Measurements from ENCODE around the gene MED25.

MED25 gene

DNA sequence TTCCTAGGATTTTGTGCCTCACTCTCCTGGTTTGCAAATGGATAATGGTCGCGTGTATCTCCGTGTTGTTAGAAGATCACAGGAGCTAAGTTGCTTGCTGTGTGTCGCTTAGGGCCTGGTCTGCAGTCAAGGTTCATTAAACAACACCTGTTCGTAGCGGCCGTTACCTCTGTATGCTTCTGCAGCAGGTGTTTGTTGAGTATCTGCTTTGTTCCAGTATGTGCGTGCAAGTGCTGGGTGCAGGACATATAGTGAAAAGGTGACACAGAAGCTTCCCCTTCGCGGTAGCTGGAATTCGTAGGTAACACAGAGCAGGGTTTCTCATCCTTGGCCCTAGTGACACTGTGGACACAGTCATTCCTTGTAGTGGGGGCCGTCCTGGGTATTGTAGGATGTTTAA is 5.4 kb downstream of the MED25 start:
- no peak overlapping the region for H3K4me3 ChIP-seq (replicated peaks in 1 of 2; ENCODE audit: low read depth in 2 of 2, low read length in 2 of 2)
- TF ChIP-seq CTCF (IDR thresholded peaks at IDR 0.05; ENCODE audit: low read depth, low read length), result no peak
- no peak for DNase-seq (ENCODE audit: low read depth in 2 of 2)

- DNase-seq (ENCODE audit: low read depth in 2 of 2), result no peak
- TF ChIP-seq CTCF (IDR thresholded peaks at IDR 0.05; ENCODE audit: low read depth, low read length), result no peak
- no peak overlapping the region for H3K4me3 ChIP-seq (replicated peaks in 1 of 2; ENCODE audit: low read depth in 2 of 2, low read length in 2 of 2)
These were observed 6.6 kb downstream of the MED25 start for GRCh38 chr19:49824662-49825061.

GRCh38 chr19:49827034-49827433 is 8.9 kb downstream of the MED25 start:
- TF ChIP-seq CTCF (IDR thresholded peaks at IDR 0.05; ENCODE audit: low read depth, low read length), result no peak
- no peak for DNase-seq (ENCODE audit: low read depth in 2 of 2)

DNA sequence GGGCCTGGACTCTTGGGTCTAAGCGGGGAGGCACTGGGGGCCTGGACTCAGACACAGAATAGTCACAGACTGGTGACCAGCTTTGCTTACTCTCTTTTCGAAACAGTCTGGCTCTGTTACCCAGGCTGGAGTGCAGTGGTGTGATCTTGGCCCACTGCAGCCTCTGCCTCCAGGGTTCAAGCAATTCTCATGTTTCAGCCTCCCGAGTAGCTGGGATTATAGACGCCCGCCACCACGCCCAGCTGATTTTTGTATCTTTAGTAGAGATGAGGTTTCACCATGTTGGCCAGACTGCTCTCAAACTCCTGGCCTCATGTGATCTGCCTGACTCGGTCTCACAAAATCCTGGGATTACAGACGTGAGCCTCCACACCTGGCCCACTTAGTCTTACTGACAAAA is 11.1 kb downstream of the MED25 start:
- H3K4me3 ChIP-seq (replicated peaks in 1 of 2; ENCODE audit: low read depth in 2 of 2, low read length in 2 of 2), result no peak overlapping the region
- DNase-seq (ENCODE audit: low read depth in 2 of 2), result no peak
- TF ChIP-seq CTCF (IDR thresholded peaks at IDR 0.05; ENCODE audit: low read depth, low read length), result no peak

More at GRCh38 chr19:49827034-49827433, 8.9 kb downstream of the MED25 start:
- no peak overlapping the region for H3K4me3 ChIP-seq (replicated peaks in 1 of 2; ENCODE audit: low read depth in 2 of 2, low read length in 2 of 2)

DNA sequence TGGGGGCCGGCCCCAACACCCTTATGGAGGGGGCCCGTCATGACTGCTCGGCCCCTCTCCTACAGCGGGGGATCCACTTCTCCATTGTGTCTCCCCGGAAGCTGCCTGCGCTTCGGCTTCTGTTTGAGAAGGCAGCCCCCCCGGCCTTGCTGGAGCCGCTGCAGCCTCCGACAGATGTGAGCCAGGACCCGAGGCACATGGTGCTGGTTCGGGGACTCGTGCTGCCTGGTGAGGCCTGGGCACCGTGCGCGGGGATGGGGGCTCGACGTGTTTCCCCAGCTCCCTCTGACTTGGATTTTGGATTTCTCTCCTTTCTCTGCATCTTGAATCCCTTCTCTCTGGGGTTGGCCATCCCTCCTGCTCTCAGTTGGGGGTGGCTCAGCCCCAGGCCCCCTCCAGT is 11.6 kb downstream of the MED25 start:
- TF ChIP-seq CTCF (IDR thresholded peaks at IDR 0.05; ENCODE audit: low read depth, low read length), result no peak
- DNase-seq (ENCODE audit: low read depth in 2 of 2), result no peak
- no peak overlapping the region for H3K4me3 ChIP-seq (replicated peaks in 1 of 2; ENCODE audit: low read depth in 2 of 2, low read length in 2 of 2)

- TF ChIP-seq CTCF (IDR thresholded peaks at IDR 0.05; ENCODE audit: low read depth, low read length), result no peak
- DNase-seq (ENCODE audit: low read depth in 2 of 2), result no peak
- no peak overlapping the region for H3K4me3 ChIP-seq (replicated peaks in 1 of 2; ENCODE audit: low read depth in 2 of 2, low read length in 2 of 2)
These were observed 12.7 kb downstream of the MED25 start for GRCh38 chr19:49830766-49831165.

DNA sequence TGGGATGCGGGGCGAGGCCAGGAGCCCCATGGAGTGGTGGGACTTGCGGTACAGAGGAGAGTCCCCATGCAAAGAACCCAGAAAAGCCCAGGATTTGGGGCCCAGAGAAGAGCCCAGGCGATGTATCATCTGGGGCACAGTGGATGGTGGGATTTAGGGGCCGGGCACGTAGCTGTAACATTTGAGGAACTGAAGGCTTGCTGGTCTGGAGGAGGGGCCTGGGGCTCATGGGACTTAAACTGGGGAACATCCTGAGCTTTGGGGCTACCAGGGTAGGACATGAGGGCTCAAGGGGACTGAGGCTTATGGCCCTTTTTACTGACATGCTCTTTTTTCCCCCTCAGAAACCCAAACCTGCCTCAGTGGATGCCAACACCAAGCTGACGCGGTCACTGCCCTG is 13.5 kb downstream of the MED25 start:
- TF ChIP-seq CTCF (IDR thresholded peaks at IDR 0.05; ENCODE audit: low read depth, low read length), result no peak
- DNase-seq (ENCODE audit: low read depth in 2 of 2), result no peak
- no peak overlapping the region for H3K4me3 ChIP-seq (replicated peaks in 1 of 2; ENCODE audit: low read depth in 2 of 2, low read length in 2 of 2)

All from cardiac fibroblast (primary cell).